ENCODE results near the gene NEFH.

The NEFH gene

GRCh38 chr22:29469755-29470154 lies 10.3 kb upstream of the NEFH start:
- no peak for DNase-seq

GRCh38 chr22:29470159-29470855 lies 9.7 kb upstream of the NEFH start:
- DNase-seq = no peak

- no peak for DNase-seq
Observed at GRCh38 chr22:29473001-29473400, 7.0 kb upstream of the NEFH start.

- no peak for DNase-seq
Observed at GRCh38 chr22:29475550-29475949, 4.5 kb upstream of the NEFH start.

- DNase-seq = no peak
Observed at GRCh38 chr22:29476116-29476515, 3.9 kb upstream of the NEFH start.

GRCh38 chr22:29477723-29478318 lies 2.2 kb upstream of the NEFH start:
- no peak for DNase-seq

- no peak for DNase-seq
Observed at GRCh38 chr22:29478326-29479276, 1.4 kb upstream of the NEFH start.

- no peak for DNase-seq
Observed at GRCh38 chr22:29480262-29480511, 169 bp downstream of the NEFH start.

GRCh38 chr22:29480512-29481264 lies 670 bp downstream of the NEFH start:
- peak; percentile 83 for DNase-seq

GRCh38 chr22:29481265-29482000 lies 1.4 kb downstream of the NEFH start:
- DNase-seq = no peak

GRCh38 chr22:29482253-29482652 lies 2.2 kb downstream of the NEFH start:
- DNase-seq = no peak

GRCh38 chr22:29482726-29483125 lies 2.7 kb downstream of the NEFH start:
- no peak for DNase-seq

GRCh38 chr22:29483254-29483653 lies 3.2 kb downstream of the NEFH start:
- DNase-seq = no peak

GRCh38 chr22:29484642-29485041 lies 4.6 kb downstream of the NEFH start:
- DNase-seq = no peak

- DNase-seq = no peak
Observed at GRCh38 chr22:29485448-29485847, 5.4 kb downstream of the NEFH start.

- no peak for DNase-seq
Observed at GRCh38 chr22:29487426-29487986, 7.5 kb downstream of the NEFH start.

GRCh38 chr22:29489127-29489780 lies 9.2 kb downstream of the NEFH start:
- peak; percentile 79 for DNase-seq

- DNase-seq = no peak
Observed at GRCh38 chr22:29491012-29491411, 11.0 kb downstream of the NEFH start.

- DNase-seq = no peak
Observed at GRCh38 chr22:29493636-29494035, 13.6 kb downstream of the NEFH start.

- DNase-seq = no peak
Observed at GRCh38 chr22:29499852-29500251, 19.8 kb downstream of the NEFH start.

- peak; percentile 17 for DNase-seq
Observed at GRCh38 chr22:29503811-29504372, 23.9 kb downstream of the NEFH start.

Measured in MV-4-11 (cell line).